WI38 (cell line): Measurements from ENCODE around the gene FYTTD1.
A peak's percentile ranks its signal among the peaks of the same experiment; 100 is the strongest.

Source experiments
- H3K4me3 ChIP-seq: 2 replicates; pipeline ENCODE4 v1.5.1; 2011; ENCODE audit warnings: low read depth, mild to moderate bottlenecking, control low read depth, low read length
- CTCF ChIP-seq: IDR thresholded peaks from 2 replicates; pipeline ENCODE4 v1.5.1; 2012; ENCODE audit warnings: low read depth, mild to moderate bottlenecking, control low read depth, low read length

FYTTD1 gene

GRCh38 chr3:197784019-197784585 lies 34.4 kb downstream of the FYTTD1 start:
- no peak for TF ChIP-seq CTCF
- no peak overlapping the region for H3K4me3 ChIP-seq

GRCh38 chr3:197787412-197787811 lies 37.7 kb downstream of the FYTTD1 start:
- no peak for TF ChIP-seq CTCF
- H3K4me3 ChIP-seq, result no peak overlapping the region

- TF ChIP-seq CTCF, result no peak
- no peak overlapping the region for H3K4me3 ChIP-seq
These were observed 39.6 kb downstream of the FYTTD1 start for GRCh38 chr3:197789309-197789708.

- H3K4me3 ChIP-seq, result no peak overlapping the region
- no peak for TF ChIP-seq CTCF
These were observed 40.4 kb downstream of the FYTTD1 start for GRCh38 chr3:197790033-197790432.

- no peak for TF ChIP-seq CTCF
- H3K4me3 ChIP-seq, result peak within 1 kb of the TSS; percentile 90
These were observed 41.6 kb downstream of the FYTTD1 start, which contains the start of gene LRCH3 for GRCh38 chr3:197791113-197791891. TSS of gene LRCH3 (plus strand) at chr3:197791254. CDS start at chr3:197791279, 25 bp downstream.

- TF ChIP-seq CTCF, result no peak
- H3K4me3 ChIP-seq, result peak overlapping the region; percentile 90
These were observed 42.4 kb downstream of the FYTTD1 start for GRCh38 chr3:197791892-197792647.

GRCh38 chr3:197793247-197793646 lies 43.6 kb downstream of the FYTTD1 start:
- no peak overlapping the region for H3K4me3 ChIP-seq
- TF ChIP-seq CTCF, result no peak
